Endothelial cell of umbilical vein (primary cell): ENCODE results near the gene LGALS4.

Source experiments
- CTCF ChIP-seq, 2 donors: IDR thresholded peaks; 1 replicate in 1 of 2; 2 replicates in 1 of 2; pipeline ENCODE4 v1.5.1; 2011; ENCODE audit warnings: low read length in 2 of 2, mild to moderate bottlenecking in 2 of 2, moderate library complexity in 2 of 2, control low read depth in 1 of 2, inconsistent platforms in 1 of 2, low read depth in 1 of 2; ENCODE audit not compliant: insufficient read depth in 1 of 2; ENCODE audit errors: extremely low read depth in 1 of 2
- EZH2 ChIP-seq: IDR thresholded peaks from 2 replicates; pipeline ENCODE4 v1.6.1; 2012; ENCODE audit warnings: borderline replicate concordance, low read depth, mild to moderate bottlenecking, moderate library complexity, low read length, inconsistent platforms; ENCODE audit not compliant: severe bottlenecking
- POLR2A ChIP-seq: IDR thresholded peaks from 2 replicates; pipeline ENCODE4 v1.6.1; 2012; ENCODE audit warnings: low read depth, mild to moderate bottlenecking, control low read depth, low read length
- POLR2AphosphoS5 ChIP-seq: IDR thresholded peaks from 2 replicates; pipeline ENCODE4 v1.6.1; 2012; ENCODE audit warnings: low read depth, mild to moderate bottlenecking, control low read depth, low read length, moderate library complexity; ENCODE audit not compliant: insufficient read depth
- TF ChIP-seq, protein P1 (sequence below): IDR thresholded peaks from 2 replicates; pipeline ENCODE4 v1.6.1; 2011; ENCODE audit not compliant: insufficient read depth, insufficient read length

DNA sequence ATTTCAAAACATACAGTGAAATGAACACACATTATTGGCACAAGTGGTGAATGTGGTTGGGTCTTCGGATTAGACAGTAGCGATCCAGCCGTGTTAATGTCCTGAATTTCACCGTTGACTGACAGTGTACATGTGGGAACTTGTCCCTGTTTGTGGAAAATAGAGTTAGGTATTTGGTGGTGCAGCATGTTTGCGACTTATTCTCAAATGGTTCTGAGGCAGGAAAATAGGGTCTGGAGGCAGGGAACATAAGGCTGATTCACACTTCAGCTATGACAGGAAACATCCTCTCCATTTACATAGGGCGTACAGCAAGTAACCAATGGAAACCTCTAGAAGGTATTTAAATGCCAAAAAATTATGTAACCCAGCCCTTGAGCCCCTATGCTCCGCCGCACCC, 19.6 kb downstream of the LGALS4 start:
- no peak for TF ChIP-seq EZH2
- TF ChIP-seq CTCF (IDR thresholded peaks at IDR 0.05; ENCODE audit: extremely low read depth in 1 of 2, insufficient read depth in 1 of 2, low read depth in 1 of 2, low read length in 2 of 2), result no peak
- TF ChIP-seq POLR2AphosphoS5, result no peak
- TF ChIP-seq POLR2A, result no peak
- TF ChIP-seq, protein P1, sequence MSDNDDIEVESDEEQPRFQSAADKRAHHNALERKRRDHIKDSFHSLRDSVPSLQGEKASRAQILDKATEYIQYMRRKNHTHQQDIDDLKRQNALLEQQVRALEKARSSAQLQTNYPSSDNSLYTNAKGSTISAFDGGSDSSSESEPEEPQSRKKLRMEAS, result no peak
